ENCODE results near the gene TPRN. TPM values are rescaled to one million over a fixed set of nuclear protein-coding genes. Genes with fewer than 3 reads are reported as not detected.

TPRN gene
- polyA plus RNA-seq, 1 donor from 2014 or later: 8.1 TPM

DNA sequence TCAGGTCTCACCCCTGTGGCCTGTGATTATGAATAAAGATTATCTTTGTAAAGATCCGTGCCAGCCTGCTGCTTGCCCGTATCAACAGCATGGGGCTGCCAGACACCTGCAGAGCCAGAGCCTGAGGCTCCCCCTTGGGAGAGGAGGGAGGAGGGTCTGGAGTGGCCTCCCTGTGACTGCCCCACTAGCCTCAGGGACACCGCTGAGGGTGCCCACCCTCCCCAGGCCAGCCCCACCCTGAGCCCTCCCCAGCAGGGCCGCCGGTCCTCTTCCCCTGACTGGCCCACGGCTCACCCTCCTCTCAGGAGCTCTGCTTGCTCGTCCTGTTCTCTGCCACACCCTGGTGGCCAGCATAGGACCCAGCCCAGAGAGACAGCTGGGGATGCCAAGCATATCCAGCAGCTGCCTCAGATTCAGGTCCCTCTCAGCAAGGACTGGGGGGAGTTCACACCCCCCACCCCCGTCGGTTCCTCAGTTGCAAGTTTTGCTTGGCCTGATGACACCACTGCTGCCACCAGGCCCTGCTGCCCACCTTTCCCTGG is 10.2 kb downstream of the TPRN start:
- Histone ChIP-seq H3K9me3 (ENCODE audit: low read length) (no peaks in the 10 kb centered on the region), H3K79me2 (replicated peaks; ENCODE audit: insufficient read depth, low read length) (peaks cover 14% of the 10 kb centered on the region), H4K20me1 (ENCODE audit: insufficient read depth) (no peaks in the 10 kb centered on the region), H3K9ac (ENCODE audit: low read length) (no peak overlapping the region), H3K36me3 (ENCODE audit: insufficient read depth, low read length) (no peaks in the 10 kb centered on the region), H3K27me3 (ENCODE audit: insufficient read depth, low read depth, low read length) (no peaks in the 10 kb centered on the region), H2AFZ (ENCODE audit: low read depth, low read length) (no peak overlapping the region), H3K4me3 (ENCODE audit: low read length) (peak overlapping the region; percentile 98), H3K4me2 (ENCODE audit: low read length) (no peak overlapping the region), H3K27ac (ENCODE audit: low read length) (no peak overlapping the region), H3F3A (ENCODE audit: insufficient read depth, low read length, poor library complexity, severe bottlenecking) (no peaks in the 10 kb centered on the region), H3K9me2 (ENCODE audit: insufficient read depth, low read length) (no peaks in the 10 kb centered on the region)
- TF ChIP-seq POLR2AphosphoS5 (IDR thresholded peaks at IDR 0.05): no peak
- TF ChIP-seq TAF1 (IDR thresholded peaks at IDR 0.05; ENCODE audit: low read depth): no peak
- TF ChIP-seq EZH2 (IDR thresholded peaks at IDR 0.05; ENCODE audit: borderline replicate concordance, insufficient read depth, low read length, poor library complexity, severe bottlenecking): no peak
- TF ChIP-seq EP300 (conservative IDR thresholded peaks at IDR 0.05; ENCODE audit: poor library complexity, severe bottlenecking): no peak
- TF ChIP-seq MXI1 (conservative IDR thresholded peaks at IDR 0.05; ENCODE audit: poor library complexity, severe bottlenecking): no peak
- TF ChIP-seq REST (IDR thresholded peaks at IDR 0.05; ENCODE audit: borderline replicate concordance): no peak
- no peak for TF ChIP-seq RAD21 (conservative IDR thresholded peaks at IDR 0.05)
- TF ChIP-seq CTCF (IDR thresholded peaks at IDR 0.05; ENCODE audit: poor library complexity, severe bottlenecking): no peak
- TF ChIP-seq SMC3 (conservative IDR thresholded peaks at IDR 0.05; ENCODE audit: poor library complexity): no peak

DNA sequence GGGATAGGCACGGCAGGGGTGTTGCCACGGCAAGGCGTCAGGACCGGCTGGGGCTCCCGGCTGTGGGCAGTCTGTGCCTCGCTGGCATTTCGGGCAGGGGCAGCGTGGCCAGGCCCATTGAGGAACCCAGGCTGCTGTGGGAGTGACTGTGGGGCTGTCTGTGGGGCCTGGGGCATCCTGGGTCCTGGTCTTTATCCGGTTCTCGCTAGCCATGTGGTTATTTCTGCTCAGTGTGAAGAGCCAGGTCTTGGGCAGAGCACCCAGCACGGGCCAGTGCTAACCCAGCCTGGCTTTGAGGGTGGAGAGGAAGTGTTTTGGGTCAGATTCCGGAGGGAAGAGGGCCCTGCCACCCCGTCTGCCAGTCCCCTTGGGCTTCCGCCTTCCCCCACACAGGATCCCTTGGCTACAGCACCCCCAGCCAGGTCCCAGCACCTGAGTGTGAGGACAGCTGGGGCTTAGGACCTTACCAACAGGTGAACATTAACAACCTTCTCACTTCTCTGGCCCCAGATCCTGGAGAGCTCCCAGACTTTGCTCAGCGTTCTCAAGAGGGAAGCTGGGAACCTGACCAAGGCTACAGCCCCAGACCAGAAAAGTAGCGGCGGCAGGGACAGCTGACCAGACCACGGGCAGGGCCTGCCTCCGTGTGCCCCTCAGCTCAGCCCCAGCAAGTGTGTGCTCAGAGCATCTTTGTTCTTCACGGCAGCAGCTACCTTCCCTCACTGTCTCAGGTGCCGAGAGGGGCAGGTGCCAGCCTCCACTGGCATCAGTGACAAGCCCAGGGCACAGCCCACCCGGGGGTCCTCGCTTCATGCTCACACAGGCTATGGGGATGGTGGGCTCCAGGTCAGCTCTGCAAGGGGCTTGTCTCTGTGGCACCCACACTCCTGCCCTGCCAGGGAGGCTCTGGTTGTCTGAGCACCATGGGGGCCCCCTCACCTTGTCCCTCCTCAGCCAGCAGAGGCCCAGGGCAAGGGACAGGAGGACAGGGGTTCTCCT is 10.9 kb downstream of the TPRN start:
- Histone ChIP-seq H3K36me3 (ENCODE audit: insufficient read depth, low read length) (no peaks in the 10 kb centered on the region), H3K9me3 (ENCODE audit: low read length) (no peaks in the 10 kb centered on the region), H3K9me2 (ENCODE audit: insufficient read depth, low read length) (no peaks in the 10 kb centered on the region), H3K79me2 (replicated peaks; ENCODE audit: insufficient read depth, low read length) (peaks cover 14% of the 10 kb centered on the region), H3K27me3 (ENCODE audit: insufficient read depth, low read depth, low read length) (no peaks in the 10 kb centered on the region), H3K4me3 (ENCODE audit: low read length) (peak overlapping the region; percentile 98), H4K20me1 (ENCODE audit: insufficient read depth) (no peaks in the 10 kb centered on the region), H2AFZ (ENCODE audit: low read depth, low read length) (no peak overlapping the region), H3K9ac (ENCODE audit: low read length) (peak overlapping the region; percentile 85), H3F3A (ENCODE audit: insufficient read depth, low read length, poor library complexity, severe bottlenecking) (no peaks in the 10 kb centered on the region), H3K4me2 (ENCODE audit: low read length) (peak overlapping the region; percentile 91), H3K27ac (ENCODE audit: low read length) (peak overlapping the region; percentile 76)
- TF ChIP-seq TAF1 (IDR thresholded peaks at IDR 0.05; ENCODE audit: low read depth): no peak
- TF ChIP-seq EP300 (conservative IDR thresholded peaks at IDR 0.05; ENCODE audit: poor library complexity, severe bottlenecking): no peak
- TF ChIP-seq MXI1 (conservative IDR thresholded peaks at IDR 0.05; ENCODE audit: poor library complexity, severe bottlenecking): no peak
- TF ChIP-seq POLR2AphosphoS5 (IDR thresholded peaks at IDR 0.05): no peak
- no peak for TF ChIP-seq SMC3 (conservative IDR thresholded peaks at IDR 0.05; ENCODE audit: poor library complexity)
- no peak for TF ChIP-seq EZH2 (IDR thresholded peaks at IDR 0.05; ENCODE audit: borderline replicate concordance, insufficient read depth, low read length, poor library complexity, severe bottlenecking)
- TF ChIP-seq REST (IDR thresholded peaks at IDR 0.05; ENCODE audit: borderline replicate concordance): no peak
- TF ChIP-seq CTCF (IDR thresholded peaks at IDR 0.05; ENCODE audit: poor library complexity, severe bottlenecking): no peak
- no peak for TF ChIP-seq RAD21 (conservative IDR thresholded peaks at IDR 0.05)
